Lower leg skin (tissue), 4 donors: ENCODE results near the gene MDM4. TPM values are rescaled to one million over a fixed set of nuclear protein-coding genes. Genes with fewer than 3 reads are reported as not detected.

Experiments used
- DNase-seq, 2 donors: peaks; one replicate each; pipeline ENCODE4 v3.0.0-alpha.2; 2019; ENCODE audit warnings: low spot score in 2 of 2
- H3K4me3 ChIP-seq: fragments of 200-600 bp; sonication (generic); 2 replicates; pipeline ENCODE4 v1.5.1; 2017; ENCODE audit warnings: mild to moderate bottlenecking, low read depth; ENCODE audit not compliant: poor library complexity, severe bottlenecking
- CTCF ChIP-seq, 3 donors: fragments of 450-650 bp; IDR thresholded peaks; one replicate each; pipeline ENCODE4 v1.5.1; 2016; ENCODE audit warnings: antibody characterized with exemption in 3 of 3, mild to moderate bottlenecking in 3 of 3, moderate library complexity in 2 of 3
- POLR2A ChIP-seq, 2 donors: fragments of 450-650 bp; IDR thresholded peaks; one replicate each; pipeline ENCODE4 v1.6.1; 2016 to 2017; ENCODE audit warnings: antibody characterized with exemption in 2 of 2, mild to moderate bottlenecking in 1 of 2, moderate library complexity in 1 of 2
- WGBS, 2 donors: methylation state at CpG; one replicate each; pipeline ENCODE4 v1.1.5; 2018; 5-methylcytosine and 5-hydroxymethylcytosine counted together
- intact Hi-C: fragments of 100-400 bp; cut with DNase I; formaldehyde crosslinking; loops from one replicate; pipeline ENCODE4 v1.15.0; 2023; ENCODE audit warnings: low total_unique reads
- total RNA-seq, 4 donors: library from RNA; depleted of rRNA; stranded (reverse); fragments of >200 nt; gene quantifications; one replicate each; pipeline ENCODE4 v1.1.0, GENCODE V29; 2016

Gene MDM4
- total RNA-seq, 4 donors from 2014 or later: 32.4 to 89.0 (median 43.0) TPM

GRCh38 chr1:204592246-204592948, 76.2 kb downstream of the MDM4 start:
- TF ChIP-seq POLR2A (IDR thresholded peaks at IDR 0.05): no peak
- H3K4me3 ChIP-seq: no peak overlapping the region
- intact Hi-C loops: no loop called here
- WGBS, 2 donors: 60% methylated on average over 10 of the region's 10 CpGs
- no peak for DNase-seq

GRCh38 chr1:204598319-204598969, 82.2 kb downstream of the MDM4 start:
- intact Hi-C loops: no loop called here
- TF ChIP-seq POLR2A (IDR thresholded peaks at IDR 0.05) (no peak), CTCF (IDR thresholded peaks at IDR 0.05) (no peak)
- 68 to 73% methylated on average over 4 of the region's 4 CpGs for WGBS, 2 donors

GRCh38 chr1:204599098-204599497, 82.9 kb downstream of the MDM4 start:
- intact Hi-C loops: no loop called here
- WGBS, 2 donors: 48 to 49% methylated on average over 8 of the region's 8 CpGs
- TF ChIP-seq POLR2A (IDR thresholded peaks at IDR 0.05): no peak
- no peak for TF ChIP-seq CTCF (IDR thresholded peaks at IDR 0.05)
- DNase-seq: no peak
- no peak overlapping the region for H3K4me3 ChIP-seq

More at GRCh38 chr1:204598319-204598969, 82.2 kb downstream of the MDM4 start:
- DNase-seq: no peak
- H3K4me3 ChIP-seq: no peak overlapping the region

- WGBS, 2 donors: 61% methylated on average over 10 of the region's 10 CpGs
- no peak for DNase-seq
- TF ChIP-seq POLR2A (IDR thresholded peaks at IDR 0.05): no peak
- TF ChIP-seq CTCF (IDR thresholded peaks at IDR 0.05): no peak
Measured at GRCh38 chr1:204599596-204599995, 83.4 kb downstream of the MDM4 start.

GRCh38 chr1:204600203-204600602, 84.0 kb downstream of the MDM4 start:
- H3K4me3 ChIP-seq: no peak overlapping the region
- 81 to 87% methylated on average over 5 of the region's 5 CpGs for WGBS, 2 donors
- TF ChIP-seq CTCF (IDR thresholded peaks at IDR 0.05) (no peak), POLR2A (IDR thresholded peaks at IDR 0.05) (no peak)
- intact Hi-C loops: no loop called here
- DNase-seq: no peak

More at GRCh38 chr1:204599596-204599995, 83.4 kb downstream of the MDM4 start:
- intact Hi-C loops: no loop called here
- no peak overlapping the region for H3K4me3 ChIP-seq

- no peak for TF ChIP-seq CTCF (IDR thresholded peaks at IDR 0.05)
- no peak for TF ChIP-seq POLR2A (IDR thresholded peaks at IDR 0.05)
- H3K4me3 ChIP-seq: no peak overlapping the region
- 89 to 94% methylated on average over 4 of the region's 4 CpGs for WGBS, 2 donors
- DNase-seq: no peak
- intact Hi-C loops: no loop called here
Measured at GRCh38 chr1:204600968-204601367, 84.8 kb downstream of the MDM4 start.
